Activated naive CD8-positive, alpha-beta T cell treated with anti-CD3 and anti-CD28 coated beads, Interleukin-2, amount 10 ng/mL, durations not matched to agents 7 days and 5 days (primary cell): ENCODE measurements around the gene NYAP1. TPM values are rescaled to one million over a fixed set of nuclear protein-coding genes. Genes with fewer than 3 reads are reported as not detected.
A peak's percentile ranks its signal among the peaks of the same experiment; 100 is the strongest.

ENCODE experiments used
- ATAC-seq: fragments of 150-1000 bp; cut with Tn5 transposase; one replicate; pipeline ENCODE4 v1.10.0; 2021; ENCODE audit warnings: low read depth, moderate library complexity
- POLR2A ChIA-PET: fragments of 350-600 bp; sonication (Branson Sonifier 250); formaldehyde crosslinking; loops from one replicate; lab custom pipeline; 2021; ENCODE audit warnings: antibody characterized with exemption; lab: Charles Lee
- DNase-seq: peaks from one replicate; pipeline ENCODE4 v3.0.0; 2021
- H3K27ac Mint-ChIP-seq: one replicate; pipeline ENCODE4 v1.8.0; 2022; ENCODE audit warnings: mild to moderate bottlenecking, mixed read lengths
- H3K27me3 Mint-ChIP-seq: one replicate; pipeline ENCODE4 v1.8.0; 2022; ENCODE audit warnings: mild to moderate bottlenecking, moderate library complexity, mixed read lengths
- H3K36me3 Mint-ChIP-seq: one replicate; pipeline ENCODE4 v1.8.0; 2021; ENCODE audit warnings: mild to moderate bottlenecking, mixed read lengths
- H3K4me1 Mint-ChIP-seq: one replicate; pipeline ENCODE4 v1.8.0; 2021; ENCODE audit warnings: mixed read lengths
- H3K4me3 Mint-ChIP-seq: one replicate; pipeline ENCODE4 v1.8.0; 2022; ENCODE audit warnings: mild to moderate bottlenecking, moderate library complexity, mixed read lengths
- H3K9me3 Mint-ChIP-seq: one replicate; pipeline ENCODE4 v1.8.0; 2021; ENCODE audit warnings: mixed read lengths
- total RNA-seq, 2 experiments: library from RNA; stranded (reverse); gene quantifications; one replicate each; pipeline ENCODE4 v1.2.3, GENCODE V29; 2021

NYAP1 gene
- total RNA-seq, 2 experiments from 2014 or later, result 0.42 to 0.54 TPM

DNA sequence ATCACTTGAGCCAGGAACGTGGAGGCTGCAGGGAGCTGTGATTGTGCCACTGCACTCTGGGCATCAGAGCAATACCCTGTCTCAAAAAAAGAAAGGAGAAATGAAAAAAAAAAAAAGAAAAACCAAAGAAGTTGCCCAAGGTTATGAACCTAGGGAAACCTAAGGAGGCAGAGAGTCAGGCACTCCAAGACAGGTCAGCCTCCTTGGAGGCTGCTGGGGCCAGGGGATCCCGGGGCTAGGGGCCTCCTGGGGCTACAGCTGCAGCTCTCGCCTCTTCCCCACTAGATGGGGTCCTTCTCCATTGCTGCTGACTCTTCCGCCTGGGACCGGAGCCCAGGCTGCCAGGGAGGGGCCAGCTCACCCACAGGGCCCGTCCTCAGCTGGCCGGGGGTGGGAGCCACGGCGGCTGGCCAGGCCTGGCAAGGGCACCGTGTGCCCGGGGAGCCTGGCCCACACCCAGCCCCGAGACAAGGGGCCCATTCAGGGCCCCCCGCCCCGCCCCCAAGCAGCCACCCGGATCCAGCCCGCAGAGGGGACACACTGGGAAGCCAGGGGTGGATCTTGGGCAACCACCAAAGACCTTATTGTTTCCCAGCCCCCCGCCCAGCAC, 17.9 kb upstream of the NYAP1 start:
- no peaks in the 10 kb centered on the region for H3K9me3 Mint-ChIP-seq
- no peaks in the 10 kb centered on the region for H3K27me3 Mint-ChIP-seq
- DNase-seq, result no peak
- POLR2A ChIA-PET, result interaction anchor here (0.6 to 0.7 kb wide), 3 partner anchors 10 to 97 kb away, joined by 3 read pairs; no protein-coding TSS in a partner anchor
- H3K36me3 Mint-ChIP-seq, result peaks cover 13% of the 10 kb centered on the region
- ATAC-seq, result no peak
- H3K4me3 Mint-ChIP-seq, result no peak overlapping the region
- H3K4me1 Mint-ChIP-seq, result peaks cover 6% of the 10 kb centered on the region
- H3K27ac Mint-ChIP-seq, result no peak overlapping the region

DNA sequence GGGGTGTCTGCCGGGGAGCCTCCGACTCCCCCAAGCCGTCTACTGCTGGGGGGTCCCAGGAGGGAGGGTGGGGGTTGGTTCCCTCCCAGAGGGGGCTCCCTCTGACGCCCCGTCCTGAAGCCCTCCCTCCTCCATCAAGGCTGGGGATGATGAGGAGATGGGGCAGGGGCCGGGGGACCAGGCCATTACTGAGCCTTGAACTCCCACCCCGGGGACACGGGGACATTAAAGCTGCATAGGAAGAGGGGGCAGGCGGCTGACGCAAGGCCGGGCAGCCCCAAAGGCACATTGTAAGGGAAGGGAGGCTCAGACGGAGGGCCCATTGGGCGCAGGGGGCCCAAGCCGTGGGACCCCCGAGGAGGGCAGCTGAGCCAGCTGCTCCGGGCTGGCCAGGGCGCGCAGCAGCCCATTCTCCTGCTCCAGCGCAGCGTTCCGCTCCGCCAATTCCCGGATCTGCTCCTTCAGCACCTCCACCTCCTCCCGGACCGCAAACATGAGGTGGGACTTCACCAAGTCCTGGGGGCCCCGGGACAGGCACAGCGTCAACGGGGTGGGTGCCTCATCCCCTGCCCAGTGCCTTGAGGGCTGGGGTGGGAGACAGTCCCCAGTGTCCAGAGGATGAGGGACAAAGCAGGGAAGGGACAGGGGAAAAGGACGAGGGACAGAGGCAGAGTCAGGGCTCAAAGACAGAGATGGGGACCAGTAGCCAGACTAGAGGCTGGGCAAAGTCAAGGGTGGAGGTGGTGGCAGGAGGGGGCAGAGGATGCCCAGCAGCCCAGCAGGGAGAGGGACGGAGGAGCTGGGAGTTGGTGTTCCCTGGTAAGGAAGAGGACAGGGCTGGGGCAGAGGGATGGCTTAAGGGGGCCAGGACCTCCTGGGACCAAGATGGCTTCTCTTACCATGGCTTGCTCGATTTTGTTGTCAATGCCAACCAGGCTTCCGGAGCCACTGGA, 16.8 kb upstream of the NYAP1 start:
- peaks cover 13% of the 10 kb centered on the region for H3K36me3 Mint-ChIP-seq
- no peaks in the 10 kb centered on the region for H3K9me3 Mint-ChIP-seq

DNA sequence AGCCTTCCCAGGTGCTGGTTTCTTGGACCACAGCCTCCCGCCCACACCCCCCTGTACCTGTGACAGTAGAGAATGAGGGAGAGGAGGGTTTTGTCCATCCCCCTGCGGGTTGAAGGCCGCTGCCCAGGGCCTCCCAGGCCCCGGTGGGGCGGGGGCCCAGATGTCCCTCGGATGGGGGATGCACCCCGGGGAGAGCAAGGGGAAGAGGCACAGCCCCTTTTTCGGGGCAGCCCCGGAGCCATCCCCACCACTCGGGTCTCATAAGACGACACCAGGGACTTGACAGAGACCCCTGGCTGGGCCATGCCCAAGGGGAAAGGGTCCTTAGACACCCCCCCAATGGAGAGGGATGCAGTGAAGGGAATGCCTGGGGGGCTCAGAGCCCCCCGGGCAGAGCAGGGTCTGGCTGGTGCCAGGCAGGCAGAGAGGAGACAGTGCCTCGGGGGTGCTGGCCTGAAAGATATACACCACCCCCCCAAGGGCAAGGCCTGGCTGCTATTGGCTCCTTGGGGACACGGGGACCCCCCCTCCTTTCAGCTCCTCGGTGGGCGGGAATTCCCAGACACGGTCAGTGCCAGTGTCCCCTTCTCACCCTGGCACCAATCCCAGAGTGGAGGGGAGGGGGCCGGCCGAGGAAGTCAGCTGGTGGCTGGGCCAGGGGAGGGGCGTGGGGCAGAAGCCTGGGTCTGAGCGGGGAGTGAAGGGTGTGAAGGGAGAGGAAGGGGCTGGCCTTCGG, 15.9 kb upstream of the NYAP1 start:
- Mint-ChIP-seq H3K4me1 (peaks cover 6% of the 10 kb centered on the region), H3K4me3 (no peak overlapping the region), H3K9me3 (no peaks in the 10 kb centered on the region), H3K27ac (no peak overlapping the region), H3K27me3 (no peaks in the 10 kb centered on the region), H3K36me3 (peaks cover 13% of the 10 kb centered on the region)
- POLR2A ChIA-PET, result no interaction called here
- ATAC-seq (no peak), DNase-seq (no peak)

More for the DNA sequence above, 16.8 kb upstream of the NYAP1 start:
- Mint-ChIP-seq H3K4me3 (no peak overlapping the region), H3K27ac (no peak overlapping the region), H3K27me3 (no peaks in the 10 kb centered on the region), H3K4me1 (peaks cover 6% of the 10 kb centered on the region)
- ATAC-seq (no peak), DNase-seq (no peak)
- POLR2A ChIA-PET, result no interaction called here

DNA sequence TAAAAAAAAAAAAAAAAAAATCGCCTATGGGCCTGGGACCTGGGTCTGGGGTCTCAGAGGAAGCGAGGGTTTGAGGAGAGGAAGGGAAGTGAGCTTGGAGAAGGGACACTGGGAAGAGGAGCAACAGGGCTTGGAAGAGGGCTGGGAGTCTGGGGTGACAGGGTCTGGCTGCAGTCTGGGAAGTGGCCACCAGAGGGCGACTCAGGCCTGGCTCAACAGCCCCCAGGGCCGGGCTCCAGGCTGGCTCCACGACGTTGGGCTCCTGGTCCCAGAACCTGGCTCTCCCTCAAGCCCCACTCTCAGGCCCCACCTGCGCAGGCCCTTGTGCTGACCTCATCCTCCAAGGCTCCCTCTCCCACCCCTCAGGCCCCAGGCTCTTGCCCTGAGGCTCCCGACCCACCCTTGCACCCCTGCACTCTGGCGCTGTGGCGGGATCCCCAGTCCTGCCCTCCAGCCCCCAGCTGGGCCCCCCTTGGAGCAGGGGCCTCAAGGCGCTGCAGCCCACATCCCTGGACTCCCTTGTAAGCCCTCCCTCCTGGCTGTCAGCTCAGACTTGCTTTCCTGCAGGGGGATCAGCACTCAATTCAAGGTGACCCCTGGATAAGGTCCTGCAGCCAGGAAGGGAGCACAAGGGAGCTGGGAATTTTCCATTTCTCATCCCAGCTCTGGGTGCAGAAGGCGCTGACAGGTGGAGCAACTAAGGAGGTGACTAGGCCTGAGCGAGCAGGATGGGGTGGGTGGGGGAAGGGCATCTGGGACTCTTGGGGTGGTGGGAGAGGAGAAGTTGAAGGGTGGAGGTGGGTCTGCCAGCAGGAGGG, 14.3 kb upstream of the NYAP1 start:
- Mint-ChIP-seq H3K27ac (no peak overlapping the region), H3K4me3 (no peak overlapping the region), H3K9me3 (no peaks in the 10 kb centered on the region), H3K27me3 (no peaks in the 10 kb centered on the region), H3K4me1 (peaks cover 12% of the 10 kb centered on the region), H3K36me3 (peaks cover 19% of the 10 kb centered on the region)
- ATAC-seq (peak; percentile 85), DNase-seq (peak; percentile 88)
- POLR2A ChIA-PET, result interaction anchor here (0.6 to 2.4 kb wide), 5 partner anchors 8 to 324 kb away, joined by 3 to 8 read pairs (median 6); partner anchors contain the start of gene TSC22D4

DNA sequence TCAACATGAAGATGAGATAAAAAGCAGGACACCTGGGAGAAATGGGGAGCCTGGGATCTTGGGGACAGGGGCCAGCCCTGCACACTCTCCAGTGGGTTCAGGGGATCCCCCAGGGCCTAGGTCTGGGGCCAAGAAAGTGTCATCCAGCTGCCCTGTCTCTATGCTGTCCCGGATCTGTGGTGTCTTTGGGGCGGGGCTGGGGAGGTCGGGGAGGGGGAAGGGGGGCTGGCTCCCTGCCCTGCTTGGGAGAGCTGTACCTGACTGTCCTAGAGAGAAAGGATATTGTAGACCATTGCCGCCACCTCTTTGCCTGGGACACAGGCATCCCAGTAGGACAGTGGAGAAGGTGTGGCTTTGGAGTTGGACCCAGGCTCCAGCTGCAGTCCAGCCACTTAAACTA, 12.7 kb upstream of the NYAP1 start:
- H3K4me1 Mint-ChIP-seq, result peaks cover 23% of the 10 kb centered on the region
- H3K36me3 Mint-ChIP-seq, result peaks cover 23% of the 10 kb centered on the region
- POLR2A ChIA-PET, result interaction anchor here (2.2 to 2.4 kb wide), 2 partner anchors 8 to 12 kb away, joined by 7 to 8 read pairs; partner anchors contain the start of gene TSC22D4
- no peaks in the 10 kb centered on the region for H3K27me3 Mint-ChIP-seq
- no peak for DNase-seq
- H3K27ac Mint-ChIP-seq, result no peak overlapping the region
- H3K9me3 Mint-ChIP-seq, result no peaks in the 10 kb centered on the region
- H3K4me3 Mint-ChIP-seq, result no peak overlapping the region
- no peak for ATAC-seq

DNA sequence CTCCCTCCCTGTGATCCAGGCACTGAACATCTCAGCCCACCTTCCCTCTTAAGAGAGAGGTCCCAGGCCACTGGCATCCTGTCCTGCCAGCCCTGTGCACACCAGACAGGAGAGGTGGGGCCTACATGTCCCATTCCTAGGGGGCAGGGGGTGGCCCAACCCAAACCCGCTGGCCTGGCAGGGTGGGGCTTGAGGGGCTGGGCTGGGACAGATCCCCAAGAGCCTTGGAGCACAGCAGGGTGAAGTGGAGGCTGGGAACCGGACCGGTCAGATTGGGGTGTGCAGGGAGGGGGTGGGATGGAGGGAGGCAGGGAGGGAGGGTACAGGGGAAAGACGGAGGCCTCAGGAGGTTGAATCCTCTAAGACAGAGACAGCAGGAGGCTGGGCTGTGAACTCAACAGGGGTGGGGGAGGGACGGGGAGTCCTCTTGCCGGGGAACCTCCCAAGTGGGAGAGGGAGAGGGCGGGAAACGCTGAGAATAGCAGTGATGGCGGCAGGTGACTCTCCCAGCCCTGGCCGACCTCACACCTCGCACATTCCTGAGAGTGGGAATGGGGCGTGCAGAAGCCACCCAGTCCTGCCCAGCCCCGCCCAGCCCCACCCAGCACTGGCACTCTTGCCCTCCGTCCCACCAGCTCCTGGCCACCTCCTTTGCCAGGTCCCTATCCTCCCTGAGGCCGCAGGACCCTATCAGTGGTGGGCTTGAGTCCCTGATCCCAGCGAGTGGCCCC, 11.4 kb upstream of the NYAP1 start:
- peak overlapping the region; percentile 34 for H3K27ac Mint-ChIP-seq
- POLR2A ChIA-PET, result interaction anchor here (1.3 kb wide), 1 partner anchor 88 kb away, joined by 4 read pairs; no protein-coding TSS in a partner anchor
- H3K36me3 Mint-ChIP-seq, result peaks cover 30% of the 10 kb centered on the region
- no peaks in the 10 kb centered on the region for H3K9me3 Mint-ChIP-seq
- no peaks in the 10 kb centered on the region for H3K27me3 Mint-ChIP-seq
- DNase-seq (no peak), ATAC-seq (no peak)
- H3K4me1 Mint-ChIP-seq, result peaks cover 32% of the 10 kb centered on the region
- H3K4me3 Mint-ChIP-seq, result no peak overlapping the region

DNA sequence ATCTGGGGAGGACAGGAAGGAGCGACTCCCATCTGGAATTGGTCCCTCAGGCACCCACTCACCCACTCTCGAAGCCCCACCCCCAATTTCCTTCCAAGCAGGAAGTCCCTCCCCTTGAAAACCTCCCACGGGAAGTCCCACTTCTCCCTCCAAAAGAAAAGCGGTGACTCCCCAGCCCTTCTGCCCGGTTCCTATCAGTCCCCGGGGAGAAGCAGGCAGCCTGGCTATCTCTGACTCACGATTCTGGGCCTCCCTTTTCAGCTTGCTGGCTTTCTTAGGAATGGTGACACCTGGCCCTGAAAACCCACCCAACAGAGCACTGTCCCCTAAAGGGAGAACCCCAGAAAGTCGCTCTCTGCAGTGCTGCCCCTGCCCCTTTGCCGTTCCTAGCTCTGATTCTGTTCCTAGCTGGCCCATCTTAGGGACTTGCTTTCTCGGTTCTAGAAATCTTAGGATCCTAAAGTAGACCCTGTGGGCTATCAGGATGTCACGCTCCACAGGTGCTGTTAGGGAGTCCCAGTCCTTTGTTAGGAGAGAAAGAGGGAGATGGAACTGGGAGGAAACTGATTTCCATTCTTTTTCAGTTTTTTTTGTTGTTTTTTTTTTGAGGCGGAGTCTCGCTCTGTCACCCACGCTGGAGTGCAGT, 10.8 kb upstream of the NYAP1 start:
- DNase-seq, result no peak
- Mint-ChIP-seq H3K27ac (peak overlapping the region; percentile 65), H3K36me3 (peaks cover 30% of the 10 kb centered on the region), H3K27me3 (no peaks in the 10 kb centered on the region), H3K4me1 (peaks cover 32% of the 10 kb centered on the region), H3K9me3 (no peaks in the 10 kb centered on the region), H3K4me3 (peak overlapping the region; percentile 19)
- no peak for ATAC-seq
- POLR2A ChIA-PET, result interaction anchor here (1.3 kb wide), 1 partner anchor 87 kb away, joined by 4 read pairs; no protein-coding TSS in a partner anchor

DNA sequence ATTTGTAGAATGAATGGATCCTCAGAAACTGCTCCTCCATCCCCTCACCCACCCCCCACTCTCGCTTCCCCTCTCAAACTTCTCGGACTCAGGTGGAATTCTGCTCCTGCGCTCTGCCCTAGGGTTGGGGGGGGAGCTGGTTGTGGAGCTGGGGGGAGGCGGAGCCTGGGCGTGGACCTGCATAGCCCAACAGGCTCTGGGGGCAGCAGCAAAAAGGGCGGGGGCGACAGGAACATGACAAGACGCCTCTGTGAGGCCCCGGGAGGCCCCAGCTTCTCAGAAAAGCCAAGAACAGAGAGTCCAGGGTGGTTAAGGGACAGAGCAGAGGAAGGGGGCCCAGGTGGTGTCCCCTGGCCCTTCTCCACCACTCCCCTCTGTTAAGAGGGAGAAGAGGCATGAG, 8.2 kb upstream of the NYAP1 start:
- Mint-ChIP-seq H3K4me1 (peaks cover 32% of the 10 kb centered on the region), H3K36me3 (peaks cover 30% of the 10 kb centered on the region), H3K4me3 (peak overlapping the region; percentile 100), H3K27ac (peak overlapping the region; percentile 86), H3K27me3 (no peaks in the 10 kb centered on the region), H3K9me3 (no peaks in the 10 kb centered on the region)
- ATAC-seq (no peak), DNase-seq (no peak)
- POLR2A ChIA-PET, result interaction anchor here (0.6 to 1.6 kb wide), 6 partner anchors 10 to 84 kb away, joined by 3 to 7 read pairs (median 3); partner anchors contain the start of gene ZCWPW1

DNA sequence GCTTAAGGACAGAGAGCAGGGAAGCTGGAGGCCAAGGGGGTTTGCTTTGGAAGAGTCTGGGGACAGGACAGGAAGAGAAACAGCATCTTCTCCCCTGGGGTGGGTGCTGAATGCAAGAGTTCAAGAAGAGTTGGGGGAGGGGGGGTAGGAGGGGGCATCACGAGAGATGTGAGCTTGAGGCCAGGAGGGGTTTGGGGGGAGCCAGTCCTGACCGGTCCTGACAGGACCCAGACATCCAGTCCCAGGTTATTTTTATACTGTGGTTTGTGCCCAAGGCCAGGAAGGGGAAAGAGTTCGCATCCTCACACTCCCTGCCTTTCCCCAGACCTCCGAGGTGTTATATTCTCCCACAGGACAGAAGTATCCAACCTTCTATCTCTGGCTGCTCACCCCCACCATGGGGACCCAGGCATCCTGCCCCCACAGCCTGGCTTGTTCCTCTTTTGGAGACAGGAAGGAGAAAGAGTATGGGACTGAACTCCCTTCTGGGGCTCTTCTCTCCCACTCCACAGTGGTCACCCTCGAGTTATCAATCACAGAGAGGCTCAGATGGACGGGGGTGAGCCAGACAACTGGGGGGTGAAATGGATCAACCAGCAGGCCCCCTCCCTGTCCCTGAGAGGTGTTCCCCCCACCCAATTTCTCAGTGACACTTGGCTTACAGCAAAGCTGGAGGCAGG, 7.5 kb upstream of the NYAP1 start:
- no peaks in the 10 kb centered on the region for H3K9me3 Mint-ChIP-seq
- POLR2A ChIA-PET, result interaction anchor here (0.6 to 1.7 kb wide), 9 partner anchors 9 to 110 kb away, joined by 3 to 7 read pairs (median 3); partner anchors contain the start of genes FBXO24, LRCH4 and ZCWPW1
- peaks cover 28% of the 10 kb centered on the region for H3K36me3 Mint-ChIP-seq
- H3K27ac Mint-ChIP-seq, result peak overlapping the region; percentile 86
- peak overlapping the region; percentile 100 for H3K4me3 Mint-ChIP-seq
- no peak for ATAC-seq
- no peaks in the 10 kb centered on the region for H3K27me3 Mint-ChIP-seq
- DNase-seq, result no peak
- H3K4me1 Mint-ChIP-seq, result peaks cover 30% of the 10 kb centered on the region

DNA sequence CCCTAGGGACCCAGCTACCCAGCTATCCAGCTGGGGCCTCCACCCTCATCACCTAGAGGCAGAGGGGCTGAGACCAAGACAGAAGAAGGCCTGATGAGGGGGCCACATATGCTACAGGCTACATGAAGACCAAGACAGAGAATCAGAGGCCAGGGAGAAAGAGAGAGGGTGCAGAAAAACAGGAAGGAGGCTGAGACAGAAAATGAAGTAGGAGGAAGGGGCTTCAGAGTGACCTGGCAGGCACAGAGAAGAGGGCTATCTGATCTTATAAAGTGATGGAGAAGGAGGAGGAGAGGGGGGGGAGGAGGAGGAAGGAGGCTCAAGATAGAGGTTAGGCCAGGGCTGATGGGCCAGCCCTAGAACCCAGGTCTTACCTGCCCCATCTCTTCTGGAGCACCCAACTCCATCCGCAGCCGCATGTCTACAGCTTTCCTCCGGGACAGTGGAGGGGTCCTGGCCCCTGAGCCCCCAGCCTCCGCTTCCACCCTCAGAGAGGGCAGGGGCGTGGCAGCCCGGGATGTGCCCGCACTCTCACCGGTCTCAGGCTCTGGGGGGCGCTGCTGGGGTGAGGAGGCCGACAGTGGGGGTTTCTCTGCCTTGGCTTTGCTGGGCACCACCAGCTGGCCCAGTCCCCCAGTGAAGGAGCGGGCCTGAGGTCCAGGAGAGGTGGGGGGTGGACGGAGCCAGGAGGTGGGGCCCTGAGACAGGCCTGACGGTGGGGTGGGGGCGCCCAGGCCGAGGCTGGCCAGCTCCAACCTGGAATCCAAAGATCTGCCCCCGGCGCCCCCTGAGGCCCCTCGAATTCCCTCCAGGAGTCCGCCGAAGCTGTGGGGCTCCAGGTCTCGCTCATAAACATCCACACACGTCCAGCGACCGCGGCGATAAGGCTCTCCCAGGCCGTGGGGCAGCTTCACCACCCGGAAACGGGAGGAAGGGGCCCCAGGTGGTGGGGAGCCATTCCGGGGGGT, 6.5 kb upstream of the NYAP1 start:
- no peaks in the 10 kb centered on the region for H3K9me3 Mint-ChIP-seq
- peaks cover 30% of the 10 kb centered on the region for H3K4me1 Mint-ChIP-seq
- DNase-seq, result peak; percentile 75

More for the DNA sequence above, 6.5 kb upstream of the NYAP1 start:
- no peak for ATAC-seq
- POLR2A ChIA-PET, result interaction anchor here (0.5 to 2.1 kb wide), 12 partner anchors 8 to 339 kb away, joined by 3 to 13 read pairs (median 4); partner anchors contain the start of genes AGFG2, FBXO24, LRCH4 and ZCWPW1
- H3K27ac Mint-ChIP-seq, result peak overlapping the region; percentile 86
- H3K4me3 Mint-ChIP-seq, result peak overlapping the region; percentile 100
- H3K36me3 Mint-ChIP-seq, result peaks cover 28% of the 10 kb centered on the region
- H3K27me3 Mint-ChIP-seq, result no peaks in the 10 kb centered on the region
